OCI-LY1 (cell line): ENCODE results near the gene CRTC3.

Experiments used
- CTCF ChIP-seq: fragments of 200-600 bp; sonication (generic), shearing (Covaris generic); IDR thresholded peaks from 2 replicates; pipeline ENCODE4 v1.5.1; 2017; ENCODE audit warnings: mild to moderate bottlenecking, antibody characterized with exemption, low read length, moderate library complexity, mixed read lengths
- EZH2 ChIP-seq: fragments of 200-600 bp; sonication (generic), shearing (Covaris generic); IDR thresholded peaks from 2 replicates; pipeline ENCODE4 v1.8.0; 2017; ENCODE audit warnings: borderline replicate concordance, mixed run types, mild to moderate bottlenecking, antibody characterized with exemption, low read length, moderate library complexity, mixed read lengths

- TF ChIP-seq CTCF (no peak), EZH2 (no peak)
Observed at GRCh38 chr15:90585863-90586262, 56.1 kb downstream of the CRTC3 start.
